Glomerular visceral epithelial cell (primary cell): ENCODE data around the gene POLR3H.
"Not testable (repeated sequence)": the region's sequence is repeated elsewhere in the genome, so short reads cannot be mapped to it uniquely, and the experiment has no call there.

Experiments used
- DNase-seq: peaks from one replicate; pipeline ENCODE4 v3.0.0-alpha.2; 2016; ENCODE audit errors: extremely low spot score

POLR3H gene

GRCh38 chr22:41543854-41544670 is at the start of gene POLR3H:
POLR3H (minus strand) TSS chr22:41544470; CDS start chr22:41544101, 369 bp downstream.
- peak; percentile 98 for DNase-seq

- DNase-seq: not testable (repeated sequence)
Measured at GRCh38 chr22:41593336-41593960, 49.2 kb upstream of the POLR3H start.

GRCh38 chr22:41589391-41590241 is 45.3 kb upstream of the POLR3H start, which contains the start of gene PMM1:
PMM1 (minus strand) TSS chr22:41589840; CDS start chr22:41589805, 35 bp downstream.
- DNase-seq: peak; percentile 99

- no peak for DNase-seq
Measured at GRCh38 chr22:41587347-41587723, 43.1 kb upstream of the POLR3H start.

- DNase-seq: no peak
Measured at GRCh38 chr22:41585898-41586297, 41.6 kb upstream of the POLR3H start.

GRCh38 chr22:41584881-41585280 is 40.6 kb upstream of the POLR3H start:
- no peak for DNase-seq

- no peak for DNase-seq
Measured at GRCh38 chr22:41582694-41583093, 38.4 kb upstream of the POLR3H start.

GRCh38 chr22:41579997-41580355 is 35.7 kb upstream of the POLR3H start:
- DNase-seq: no peak

- DNase-seq: no peak
Measured at GRCh38 chr22:41579297-41579996, 35.2 kb upstream of the POLR3H start.

GRCh38 chr22:41578818-41579217 is 34.5 kb upstream of the POLR3H start:
- DNase-seq: no peak

- DNase-seq: no peak
Measured at GRCh38 chr22:41578114-41578513, 33.8 kb upstream of the POLR3H start.

- DNase-seq: peak; percentile 55
Measured at GRCh38 chr22:41576877-41577276, 32.6 kb upstream of the POLR3H start.

GRCh38 chr22:41575533-41575932 is 31.3 kb upstream of the POLR3H start:
- no peak for DNase-seq

- DNase-seq: peak; percentile 61
Measured at GRCh38 chr22:41574847-41575381, 30.6 kb upstream of the POLR3H start.

GRCh38 chr22:41573677-41574076 is 29.4 kb upstream of the POLR3H start:
- no peak for DNase-seq

- not testable (repeated sequence) for DNase-seq
Measured at GRCh38 chr22:41572305-41572704, 28.0 kb upstream of the POLR3H start.

GRCh38 chr22:41571786-41572185 is 27.5 kb upstream of the POLR3H start:
- DNase-seq: no peak

GRCh38 chr22:41570221-41570620 is 26.0 kb upstream of the POLR3H start:
- no peak for DNase-seq

GRCh38 chr22:41568811-41569210 is 24.5 kb upstream of the POLR3H start:
- no peak for DNase-seq

- no peak for DNase-seq
Measured at GRCh38 chr22:41567512-41567768, 23.2 kb upstream of the POLR3H start.

GRCh38 chr22:41565403-41566054 is 21.3 kb upstream of the POLR3H start:
- DNase-seq: peak; percentile 62
